MM.1S (cell line): Measurements from ENCODE around the gene SRGAP3.

Experiments used
- EZH2 ChIP-seq: fragments of 300-600 bp; sonication (generic); optimal IDR thresholded peaks from 2 replicates; pipeline ENCODE3; 2017; ENCODE audit warnings: low read depth, mild to moderate bottlenecking, antibody characterized with exemption, low read length, mixed read lengths
- TF ChIP-seq, protein P1 (sequence below): fragments of 300-600 bp; sonication (generic); IDR thresholded peaks from 2 replicates; pipeline ENCODE4 v1.5.1; 2016; ENCODE audit warnings: antibody characterized with exemption, low read length, mixed read lengths

DNA sequence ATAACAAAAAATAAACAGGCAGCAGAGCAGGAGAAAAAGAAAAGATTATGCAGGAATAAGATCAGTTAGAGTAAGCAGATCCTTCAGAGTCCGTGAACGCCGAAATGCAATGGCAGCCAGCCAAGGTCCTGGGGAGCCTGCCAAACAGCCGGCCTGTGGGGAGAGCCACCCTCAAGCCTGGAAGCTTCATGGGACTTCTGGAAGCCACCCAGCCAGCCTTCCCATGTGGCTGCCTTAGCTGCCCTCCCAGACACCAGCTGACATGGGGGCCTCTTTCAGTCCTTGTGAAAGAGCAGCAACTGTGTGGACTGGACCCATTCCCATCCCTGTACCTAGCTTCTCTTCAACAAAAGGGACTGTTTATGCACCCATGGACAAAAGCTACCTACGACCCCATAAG lies 221.3 kb downstream of the SRGAP3 start:
- TF ChIP-seq, protein P1, sequence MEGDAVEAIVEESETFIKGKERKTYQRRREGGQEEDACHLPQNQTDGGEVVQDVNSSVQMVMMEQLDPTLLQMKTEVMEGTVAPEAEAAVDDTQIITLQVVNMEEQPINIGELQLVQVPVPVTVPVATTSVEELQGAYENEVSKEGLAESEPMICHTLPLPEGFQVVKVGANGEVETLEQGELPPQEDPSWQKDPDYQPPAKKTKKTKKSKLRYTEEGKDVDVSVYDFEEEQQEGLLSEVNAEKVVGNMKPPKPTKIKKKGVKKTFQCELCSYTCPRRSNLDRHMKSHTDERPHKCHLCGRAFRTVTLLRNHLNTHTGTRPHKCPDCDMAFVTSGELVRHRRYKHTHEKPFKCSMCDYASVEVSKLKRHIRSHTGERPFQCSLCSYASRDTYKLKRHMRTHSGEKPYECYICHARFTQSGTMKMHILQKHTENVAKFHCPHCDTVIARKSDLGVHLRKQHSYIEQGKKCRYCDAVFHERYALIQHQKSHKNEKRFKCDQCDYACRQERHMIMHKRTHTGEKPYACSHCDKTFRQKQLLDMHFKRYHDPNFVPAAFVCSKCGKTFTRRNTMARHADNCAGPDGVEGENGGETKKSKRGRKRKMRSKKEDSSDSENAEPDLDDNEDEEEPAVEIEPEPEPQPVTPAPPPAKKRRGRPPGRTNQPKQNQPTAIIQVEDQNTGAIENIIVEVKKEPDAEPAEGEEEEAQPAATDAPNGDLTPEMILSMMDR, result no peak
- no peak for TF ChIP-seq EZH2
